GM19043 (cell line): ENCODE measurements around the gene CTXN1.
A peak's percentile ranks its signal among the peaks of the same experiment; 100 is the strongest.
"Not testable (repeated sequence)": the region's sequence is repeated elsewhere in the genome, so short reads cannot be mapped to it uniquely, and the experiment has no call there.

Experiments used
- ATAC-seq: cut with Tn5 transposase; IDR thresholded peaks from one replicate; pipeline ENCODE4 v1.9.1; 2021; ENCODE audit warnings: low read depth; ENCODE audit not compliant: unreplicated experiment

Gene CTXN1

DNA sequence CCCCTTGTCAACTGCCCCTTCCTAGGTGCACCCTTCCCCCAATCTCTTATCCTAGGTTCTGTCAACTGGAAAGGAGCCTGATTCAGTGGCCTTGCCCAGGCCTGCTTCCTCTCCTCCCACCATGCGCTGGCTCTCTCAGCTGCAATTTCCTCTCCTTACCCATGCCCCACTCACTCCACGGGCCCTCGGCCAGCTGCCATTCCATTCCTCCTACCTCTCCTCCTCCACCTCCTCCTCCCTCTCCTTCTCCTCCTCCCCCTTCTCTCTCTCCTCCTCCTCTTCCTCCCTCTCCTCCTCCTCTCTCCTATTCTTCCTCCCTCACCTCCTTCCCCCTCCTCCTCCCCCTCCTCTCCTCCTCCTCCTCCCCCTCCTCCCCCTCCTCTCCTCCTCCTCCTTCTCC is 27.1 kb upstream of the CTXN1 start:
- no peak for ATAC-seq

DNA sequence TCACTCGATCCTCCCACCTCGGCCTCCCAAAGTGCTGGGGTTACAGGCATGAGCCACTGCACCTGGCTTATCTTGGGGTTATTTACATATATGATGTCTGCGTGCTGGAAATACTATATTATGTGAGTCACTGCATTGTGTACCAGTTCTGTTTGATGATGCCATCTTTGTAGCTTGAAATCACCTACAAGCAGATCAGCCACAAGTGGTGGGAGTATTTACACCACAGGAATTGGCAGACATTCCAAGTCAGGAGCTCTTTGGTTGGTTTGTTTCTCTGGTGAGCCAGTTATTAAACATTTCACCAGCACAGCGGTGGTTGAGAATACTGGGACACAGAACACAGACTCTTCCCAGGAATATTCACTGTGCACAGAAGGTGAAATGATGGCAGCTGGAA is 22.0 kb upstream of the CTXN1 start:
- no peak for ATAC-seq

DNA sequence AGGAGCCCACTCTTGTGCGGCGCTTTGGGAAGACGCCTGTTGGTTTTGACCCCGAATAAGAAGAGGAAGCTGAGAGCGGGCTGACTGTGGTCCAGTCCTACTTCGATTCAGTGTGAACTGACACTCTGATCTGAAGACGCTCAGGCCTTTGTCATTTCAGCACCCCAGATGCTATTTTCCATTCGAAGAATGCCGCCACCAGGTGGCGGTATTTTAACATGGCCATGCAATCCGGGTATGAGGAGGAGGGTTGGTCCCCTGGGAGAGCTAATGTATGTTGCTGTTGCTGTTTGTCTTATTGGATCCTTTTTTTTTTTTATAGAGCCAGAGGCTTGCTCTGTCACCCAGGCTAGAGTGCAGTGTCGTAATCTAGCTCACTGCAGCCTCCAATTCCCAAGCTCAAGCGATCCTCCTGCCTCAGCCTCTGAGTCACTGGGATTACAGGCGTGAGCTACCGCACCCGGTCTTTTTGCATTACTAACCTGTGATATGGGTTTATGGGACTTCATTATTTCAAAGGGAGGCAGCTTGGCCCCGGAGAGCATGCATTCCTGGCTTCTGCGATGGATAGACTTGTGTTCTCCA is 18.3 kb upstream of the CTXN1 start:
- ATAC-seq: peak; percentile 23

DNA sequence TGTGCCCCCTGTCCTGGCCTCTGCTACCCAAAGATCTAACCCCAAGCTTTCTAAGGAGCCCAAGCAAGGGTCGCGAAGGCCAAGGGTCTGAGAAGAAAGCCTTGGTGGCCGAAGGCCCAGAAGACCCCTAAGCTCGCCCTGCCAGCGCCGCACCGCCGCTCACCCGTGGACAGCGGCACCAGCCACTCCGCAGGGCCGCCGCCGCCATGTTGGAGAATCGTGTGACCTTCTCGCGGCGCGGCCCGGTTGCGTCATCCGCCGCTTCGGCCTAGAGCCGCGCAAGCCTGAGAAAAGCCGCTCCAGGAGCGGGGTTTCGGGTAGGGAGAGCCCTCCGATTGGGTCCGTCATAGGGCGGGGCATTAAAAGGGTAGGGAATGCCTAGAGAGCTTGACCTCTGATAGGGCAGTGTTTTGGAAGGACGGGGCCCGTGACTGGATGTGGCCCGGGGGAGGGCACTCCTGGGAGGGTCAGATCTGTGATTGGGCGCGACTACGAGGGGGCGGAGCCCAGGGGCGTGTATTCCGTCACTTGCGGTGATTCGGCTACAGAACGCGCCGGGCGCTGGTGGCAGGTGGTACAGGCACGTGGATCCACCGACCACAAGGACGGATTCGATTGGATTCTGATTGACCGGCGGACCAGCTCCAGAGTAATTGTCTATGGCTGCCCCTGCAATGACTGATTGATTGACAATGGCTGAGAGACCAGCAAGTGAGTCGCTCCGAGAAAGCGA is 17.7 kb upstream of the CTXN1 start, which contains the start of gene TIMM44:
TSS of gene TIMM44 (minus strand) at position 223 of the 733 bp plus-strand sequence. CDS start at position 208, 15 bp downstream.
- peak; percentile 94 for ATAC-seq

DNA sequence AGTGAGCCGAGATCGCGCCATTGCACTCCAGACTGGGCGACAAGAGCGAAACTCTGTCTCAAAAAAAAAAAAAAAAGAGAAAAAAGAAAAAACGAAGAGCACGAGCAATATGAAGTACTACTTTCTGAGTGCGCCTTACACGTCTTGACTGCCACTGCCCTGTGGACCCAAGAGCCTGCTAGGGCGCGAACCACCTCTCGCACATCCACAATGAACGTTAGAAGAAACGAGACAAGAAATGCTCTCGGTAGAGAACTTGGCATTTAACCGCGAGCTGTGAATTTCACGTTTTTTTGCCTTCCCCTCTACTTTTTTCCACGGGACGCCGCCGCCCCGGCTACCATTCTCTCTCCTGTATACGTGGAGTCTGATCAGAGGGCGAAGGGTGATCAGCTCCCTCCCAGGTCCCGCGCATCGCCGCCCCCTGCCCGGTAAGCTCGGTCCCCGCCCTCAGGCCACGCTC is 17.1 kb upstream of the CTXN1 start:
- ATAC-seq: no peak

DNA sequence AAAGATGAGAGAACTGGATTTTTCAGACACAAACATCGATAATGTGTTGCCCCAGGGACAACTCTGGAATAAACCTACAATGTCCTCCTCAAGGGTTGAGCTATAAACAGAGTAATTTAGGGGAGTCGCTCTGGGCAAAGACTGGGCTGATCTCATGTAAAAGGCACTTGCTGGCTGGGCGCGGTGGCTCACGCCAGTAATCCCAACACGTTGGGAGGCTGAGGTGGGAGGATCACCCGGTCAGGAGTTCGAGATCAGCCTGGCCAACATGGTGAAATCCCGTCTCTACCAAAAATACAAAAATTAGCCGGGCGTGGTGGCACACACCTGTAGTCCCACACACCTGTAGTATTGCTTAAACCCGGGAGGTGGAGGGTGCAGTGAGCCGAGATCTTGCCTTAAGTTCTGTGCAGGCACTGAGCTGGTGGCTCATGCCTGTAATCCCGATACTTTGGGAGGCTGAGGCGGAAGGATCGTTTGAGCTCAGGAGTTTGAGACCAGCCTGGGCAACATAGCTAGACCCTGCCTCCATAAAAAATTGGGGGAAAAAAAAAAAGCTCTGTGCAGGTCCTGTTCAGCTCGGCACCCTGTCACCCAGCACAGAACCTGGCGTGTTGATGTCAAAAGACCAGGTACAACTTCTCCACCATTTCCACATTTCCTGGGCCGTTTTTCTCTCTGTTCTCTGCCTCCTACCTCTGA is 16.1 kb upstream of the CTXN1 start:
- no peak for ATAC-seq

DNA sequence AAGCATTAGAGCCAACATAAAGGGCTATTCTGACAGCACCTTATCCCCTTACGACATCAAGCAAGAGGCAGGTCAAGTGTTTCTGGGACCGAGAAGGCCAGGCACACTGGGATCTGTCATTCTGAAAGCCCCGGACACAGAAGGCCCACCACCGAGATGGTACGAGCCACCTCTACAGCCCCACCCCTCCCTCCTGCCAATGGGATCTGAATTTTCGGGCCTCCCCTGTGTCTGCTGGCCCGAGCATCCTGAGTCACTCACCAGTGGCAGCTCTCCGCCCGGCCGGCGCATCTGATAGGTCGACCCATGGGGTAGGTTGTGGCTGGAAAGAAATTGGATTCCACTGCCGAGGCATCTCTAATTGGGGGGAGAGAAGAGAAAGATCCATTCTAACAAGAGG is 14.9 kb upstream of the CTXN1 start:
- no peak for ATAC-seq

DNA sequence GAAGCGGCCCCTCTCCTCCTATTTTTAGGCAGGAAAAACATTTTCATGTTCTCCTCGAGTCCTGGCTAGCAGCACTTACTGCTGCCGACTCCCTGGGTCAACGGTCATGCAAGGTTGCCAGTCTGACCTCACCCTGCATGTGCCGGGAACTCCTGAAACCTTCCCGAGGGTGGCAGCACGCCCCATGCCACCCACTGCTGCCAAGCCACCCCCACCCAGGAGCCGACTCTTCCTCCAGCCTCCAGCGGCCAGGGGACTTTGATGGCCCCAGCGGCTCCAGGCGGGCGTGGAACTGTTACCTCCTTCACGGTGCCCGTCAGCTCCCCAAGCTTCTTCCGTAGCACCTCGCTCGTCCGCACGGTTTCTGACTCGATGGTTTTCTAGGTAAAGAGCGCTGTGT is 8.8 kb upstream of the CTXN1 start:
- no peak for ATAC-seq

DNA sequence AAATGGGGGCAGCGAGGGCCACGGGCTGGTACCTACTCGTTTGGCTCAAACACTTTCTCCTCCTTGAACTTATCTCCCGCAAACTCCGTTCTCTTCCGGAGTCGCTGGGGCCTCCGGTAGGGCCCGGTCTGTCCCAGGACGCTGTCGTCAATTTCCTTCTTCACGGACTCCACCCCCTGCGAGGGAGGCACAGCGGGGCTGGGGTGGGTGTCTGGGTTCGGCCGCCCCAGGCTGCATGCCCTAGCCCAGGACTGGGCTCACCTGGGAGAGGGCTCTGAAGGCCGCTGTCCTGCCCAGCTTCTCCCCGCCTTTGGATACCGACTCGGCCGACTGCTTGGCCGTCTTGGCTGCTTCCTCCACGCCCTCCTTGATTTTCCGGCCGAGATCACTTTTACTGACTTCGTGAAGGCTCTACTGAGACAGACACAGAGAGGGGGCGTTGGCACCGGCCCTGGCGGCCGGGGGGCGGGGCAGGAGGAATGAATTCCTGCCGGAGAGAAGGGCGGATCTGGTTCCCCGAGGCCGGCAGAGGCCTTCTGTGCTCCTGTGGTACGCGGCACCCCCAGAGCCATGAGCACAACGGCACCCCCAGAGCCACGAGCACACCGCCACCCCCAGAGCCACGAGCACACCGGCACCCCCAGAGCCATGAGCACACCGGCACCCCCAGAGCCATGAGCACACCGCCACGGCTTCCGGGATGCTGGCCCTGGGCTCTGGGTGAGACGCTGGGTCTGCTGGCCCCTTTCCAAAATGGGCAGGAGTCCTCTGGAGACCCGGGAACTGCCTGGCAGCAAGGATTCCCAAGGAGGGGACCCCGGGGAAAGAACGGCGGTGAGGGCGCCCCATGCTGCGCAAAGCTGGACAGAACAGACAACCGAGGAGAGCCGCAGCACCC is 8.1 kb upstream of the CTXN1 start:
- ATAC-seq: no peak

DNA sequence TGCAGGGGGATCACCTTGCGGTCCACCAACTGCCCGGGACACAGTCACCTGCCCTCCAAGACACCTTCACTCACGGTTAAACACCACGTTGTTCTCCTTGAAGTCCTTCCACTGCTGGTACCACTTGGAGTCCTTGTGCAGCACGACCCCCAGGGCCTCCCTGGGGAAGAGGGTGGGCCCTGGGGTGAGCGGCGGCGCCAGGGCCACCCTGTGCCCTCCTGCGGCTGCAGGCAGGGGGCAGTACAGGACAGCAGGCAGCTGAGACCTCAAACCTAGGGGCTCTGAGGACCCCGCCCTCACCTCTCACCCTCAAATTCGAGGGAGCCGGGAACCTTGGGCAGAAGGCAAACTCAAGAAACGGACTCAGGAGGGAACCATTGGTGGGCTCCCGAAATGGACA is 7.5 kb upstream of the CTXN1 start:
- no peak for ATAC-seq

DNA sequence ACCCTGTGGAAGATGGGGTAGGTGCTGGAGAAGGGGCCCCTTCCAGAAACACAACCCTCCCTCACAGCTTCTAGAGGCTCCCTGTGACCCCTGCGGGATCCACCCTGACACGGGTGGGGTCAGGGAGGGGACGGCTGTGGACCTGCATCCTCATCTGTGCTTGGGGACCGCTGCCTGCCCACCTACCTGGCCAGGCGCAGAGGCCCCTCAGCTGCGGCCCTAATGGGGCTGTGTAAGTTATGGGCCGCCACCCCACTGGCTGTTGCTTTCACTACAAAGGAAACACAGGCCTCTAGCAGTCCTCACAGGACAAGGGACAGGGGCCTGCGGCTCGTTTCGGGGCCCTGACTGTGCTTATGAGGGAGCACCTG is 7.0 kb upstream of the CTXN1 start:
- ATAC-seq: no peak

DNA sequence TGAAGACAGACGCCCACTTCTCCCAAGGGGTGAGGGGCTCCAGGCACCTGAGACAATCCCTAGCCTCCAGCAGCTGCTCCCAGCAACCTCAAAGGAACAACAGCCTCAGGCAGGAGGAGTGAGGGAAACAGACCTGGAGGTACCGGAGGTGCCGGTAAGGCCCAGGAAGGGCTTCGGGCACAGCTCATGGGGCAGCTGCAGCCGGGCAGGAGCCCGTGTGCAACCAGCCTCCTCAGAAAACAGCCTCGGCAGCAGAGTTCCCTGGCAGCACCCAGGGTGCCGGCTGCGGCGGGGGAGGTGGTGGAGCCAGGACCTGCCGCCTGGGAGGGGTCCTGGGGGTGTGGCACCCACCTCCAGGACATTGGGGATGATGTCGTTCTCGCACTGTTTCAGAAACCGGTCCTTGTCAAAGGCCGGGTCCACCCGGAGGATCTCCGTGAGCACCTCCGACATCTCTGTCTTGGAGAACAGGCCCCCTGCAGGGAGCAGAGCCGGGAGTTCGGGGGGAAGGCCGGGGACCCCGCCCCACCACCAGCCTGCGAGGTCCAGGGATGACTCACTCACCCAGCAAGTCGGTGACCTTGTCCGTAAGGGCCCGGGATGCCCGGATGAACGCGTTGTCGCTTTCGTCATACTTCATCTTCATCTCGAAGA is 6.5 kb upstream of the CTXN1 start:
- no peak for ATAC-seq

DNA sequence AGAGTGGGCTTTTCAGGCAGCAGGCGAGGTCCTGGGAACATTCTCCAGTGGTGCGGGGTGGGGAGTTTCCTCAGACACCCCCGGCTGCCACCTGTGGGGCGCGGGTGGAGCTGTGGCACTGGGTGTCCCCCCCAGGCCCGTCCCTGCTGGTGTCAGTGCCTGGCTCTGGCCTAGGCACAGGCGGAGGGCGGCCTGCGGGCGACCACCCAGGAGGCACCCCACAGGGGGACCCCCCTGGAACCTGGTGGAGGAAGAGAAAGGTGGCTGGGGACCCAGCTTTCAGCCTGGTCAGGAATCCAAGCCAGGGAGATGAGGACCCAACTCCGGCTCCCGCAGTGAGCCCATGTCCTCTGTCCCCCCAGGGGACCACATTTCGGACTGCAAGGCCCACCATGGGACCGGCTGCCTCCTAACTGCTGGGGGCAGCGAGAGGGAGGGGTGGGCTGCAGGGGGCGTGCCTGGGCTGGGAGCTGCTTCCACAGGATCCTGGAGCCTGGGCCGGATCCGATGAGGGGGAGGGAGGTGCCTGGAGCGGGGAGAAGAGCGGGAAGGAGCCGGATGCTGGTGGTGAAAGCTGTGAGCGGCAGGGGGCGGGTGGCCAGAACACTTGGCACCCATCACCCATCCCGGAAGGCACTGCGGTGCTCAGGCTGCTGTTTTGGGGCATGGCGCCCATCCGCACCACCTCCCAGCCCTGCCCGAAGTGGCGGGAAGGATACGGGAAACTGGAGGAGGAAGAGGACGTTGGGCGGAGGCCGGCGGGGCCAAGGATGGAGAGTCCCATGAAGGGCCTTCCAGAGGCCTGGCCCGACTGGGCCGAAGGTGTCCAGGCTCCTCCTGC is 5.5 kb upstream of the CTXN1 start:
- no peak for ATAC-seq

DNA sequence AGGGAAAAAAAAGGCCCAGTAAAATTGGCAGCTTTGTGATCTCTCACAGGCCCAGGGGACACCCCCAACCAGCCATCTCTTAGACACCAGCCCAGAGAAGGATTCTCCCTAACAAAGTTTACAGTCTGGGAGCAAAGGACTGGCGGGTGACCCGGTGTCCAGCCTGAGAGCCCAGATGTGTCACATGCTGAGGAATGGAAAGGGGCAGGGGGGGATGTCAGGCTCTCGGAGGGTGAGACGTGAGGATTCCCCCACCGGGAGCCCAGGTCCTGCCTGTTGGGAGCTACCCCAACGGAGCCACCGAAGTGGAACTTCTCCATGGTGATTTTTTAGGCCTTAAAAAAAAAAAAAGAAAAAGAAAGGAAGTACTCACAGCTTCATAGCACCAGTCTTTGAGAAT is 4.8 kb upstream of the CTXN1 start:
- no peak for ATAC-seq

DNA sequence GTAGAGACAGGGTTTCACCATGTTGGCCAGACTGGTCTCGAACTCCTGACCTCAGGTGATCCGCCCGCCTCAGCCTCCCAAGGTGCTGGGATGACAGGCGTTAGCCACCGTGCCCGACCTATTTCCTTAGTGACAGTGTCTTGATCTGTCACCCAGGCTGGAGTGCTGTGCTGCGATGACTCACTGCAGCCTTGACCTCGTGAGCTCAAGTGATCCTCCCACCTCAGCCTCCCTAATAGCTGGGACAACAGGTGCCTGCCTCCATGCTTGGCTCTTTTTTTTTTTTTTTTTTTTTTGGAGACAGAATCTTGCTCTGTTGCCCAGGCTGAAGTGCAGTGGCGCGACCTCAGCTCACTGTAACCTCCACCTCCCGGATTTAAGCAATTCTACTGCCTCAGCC is 4.1 kb upstream of the CTXN1 start:
- ATAC-seq: not testable (repeated sequence)

DNA sequence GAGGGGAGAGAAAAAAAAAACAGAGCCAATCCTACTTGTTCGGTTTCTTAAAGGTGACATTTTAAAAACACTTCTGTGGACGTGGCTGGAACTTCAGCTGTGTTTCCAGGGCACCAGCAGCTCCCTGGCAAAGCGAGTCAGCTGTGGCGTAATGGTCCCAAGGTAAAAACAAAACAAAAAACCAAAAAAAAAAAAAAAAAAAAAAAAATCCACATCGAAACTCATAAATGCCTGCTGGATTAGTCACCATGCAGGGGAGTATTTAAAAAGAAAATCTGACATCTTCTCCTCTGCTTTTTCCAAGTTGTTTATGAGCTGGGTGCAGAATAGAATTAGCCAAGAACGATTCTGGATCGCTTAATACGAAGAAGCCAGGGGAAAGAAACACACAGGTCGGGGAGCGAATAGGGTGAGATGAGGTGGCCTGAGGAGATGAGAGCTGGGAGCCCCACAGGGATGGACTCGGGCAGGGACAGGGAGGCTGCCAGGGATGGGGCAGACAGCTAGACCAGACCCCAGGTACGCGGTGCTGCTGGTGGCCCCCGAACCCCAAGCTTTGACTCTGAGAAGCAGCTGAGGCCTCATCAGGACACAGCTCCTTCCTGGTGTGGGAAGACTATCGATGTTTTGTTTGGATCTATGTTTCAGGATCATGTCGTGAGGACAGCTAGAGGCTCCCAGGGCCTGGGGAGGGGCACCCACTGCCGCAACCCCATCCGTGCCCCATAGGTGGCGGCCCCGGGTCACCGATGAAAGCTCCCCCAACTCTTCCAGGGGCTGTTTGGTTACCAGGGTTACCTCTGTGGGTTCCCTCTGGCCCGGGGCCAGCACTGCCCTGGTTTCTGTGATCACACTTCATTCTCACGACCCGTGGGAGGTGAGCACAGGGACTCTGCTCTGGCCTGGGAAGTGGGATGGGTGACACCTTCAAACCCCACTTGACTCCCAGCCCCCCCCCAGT is 3.1 kb upstream of the CTXN1 start:
- no peak for ATAC-seq

DNA sequence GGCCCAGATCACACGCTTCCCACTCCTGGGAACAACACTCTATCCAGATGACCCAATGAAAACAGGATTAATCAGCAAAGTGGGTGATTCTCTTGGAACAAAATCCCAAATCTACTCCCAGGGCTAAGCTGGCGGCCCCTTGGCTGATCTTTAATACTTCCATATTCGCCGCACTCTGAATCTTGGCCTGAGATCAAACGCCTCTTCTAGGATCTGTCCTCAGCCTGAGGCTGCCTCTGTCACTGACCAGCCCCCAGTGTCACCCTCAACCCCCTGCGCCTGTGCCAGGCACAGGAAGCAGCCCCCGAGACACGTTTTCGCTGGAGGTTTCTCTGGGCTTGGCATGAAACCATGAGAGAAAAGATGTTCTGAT is 2.4 kb upstream of the CTXN1 start:
- no peak for ATAC-seq

DNA sequence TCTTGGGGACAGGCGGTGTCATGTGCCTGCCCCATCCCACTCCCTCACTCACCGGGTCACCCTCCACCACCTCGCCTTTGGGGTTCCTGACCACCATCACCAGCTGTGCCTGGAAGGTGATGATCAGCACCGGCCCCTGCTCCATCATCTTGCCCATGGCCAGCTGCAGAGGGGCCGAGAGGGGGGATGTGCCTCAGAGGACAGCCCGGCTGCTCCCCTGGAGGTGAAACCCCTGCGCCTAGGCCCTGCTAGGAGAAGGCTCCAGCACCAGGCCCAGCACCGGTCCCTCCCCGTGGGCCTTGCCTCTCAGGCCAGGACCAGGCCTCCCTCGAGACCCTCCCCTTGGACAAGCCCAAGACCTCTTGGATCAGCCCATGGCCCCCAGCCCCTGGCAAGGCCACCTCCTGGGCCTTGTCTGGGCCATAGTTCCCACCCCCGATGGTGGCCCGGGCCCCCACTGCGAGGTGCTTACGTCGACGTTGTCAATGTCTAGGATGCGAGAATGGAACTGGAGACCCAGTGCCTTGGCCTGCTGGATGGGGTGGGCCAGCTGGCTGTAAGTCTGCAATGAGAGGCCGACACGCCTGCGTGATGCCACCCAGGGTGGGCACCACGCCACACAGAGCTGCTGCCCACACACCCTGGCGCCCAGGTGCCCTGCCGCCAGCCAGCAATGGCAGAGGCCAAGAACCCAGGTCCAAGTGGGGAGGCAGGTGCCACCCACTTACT is 1.8 kb upstream of the CTXN1 start:
- ATAC-seq: no peak
